COLO829 (cell line): ENCODE results near the gene EPB41L5.
"Not testable (repeated sequence)": the region's sequence is repeated elsewhere in the genome, so short reads cannot be mapped to it uniquely, and the experiment has no call there.

Experiments
- DNase-seq: peaks from one replicate; pipeline ENCODE4 v3.0.0; 2012; ENCODE audit warnings: low spot score

The EPB41L5 gene

GRCh38 chr2:120141300-120142069 is 128.6 kb downstream of the EPB41L5 start:
- no peak for DNase-seq

- no peak for DNase-seq
Measured at GRCh38 chr2:120142528-120143219, 129.8 kb downstream of the EPB41L5 start.

GRCh38 chr2:120148229-120148628 is 135.4 kb downstream of the EPB41L5 start:
- DNase-seq: no peak

- DNase-seq: no peak
Measured at GRCh38 chr2:120148669-120149068, 135.8 kb downstream of the EPB41L5 start.

GRCh38 chr2:120149406-120149805 is 136.5 kb downstream of the EPB41L5 start:
- DNase-seq: no peak

- DNase-seq: no peak
Measured at GRCh38 chr2:120150040-120150482, 137.2 kb downstream of the EPB41L5 start.

- DNase-seq: no peak
Measured at GRCh38 chr2:120155308-120155707, 142.4 kb downstream of the EPB41L5 start.

- DNase-seq: not testable (repeated sequence)
Measured at GRCh38 chr2:120158658-120159057, 145.8 kb downstream of the EPB41L5 start.

GRCh38 chr2:120161190-120161589 is 148.3 kb downstream of the EPB41L5 start:
- DNase-seq: no peak

- DNase-seq: no peak
Measured at GRCh38 chr2:120162716-120163115, 149.8 kb downstream of the EPB41L5 start.

GRCh38 chr2:120167272-120167671 is 154.4 kb downstream of the EPB41L5 start:
- no peak for DNase-seq

- DNase-seq: no peak
Measured at GRCh38 chr2:120169020-120169419, 156.1 kb downstream of the EPB41L5 start.

- DNase-seq: peak; percentile 69
Measured at GRCh38 chr2:120174963-120175581, 162.2 kb downstream of the EPB41L5 start.

GRCh38 chr2:120176526-120176925 is 163.6 kb downstream of the EPB41L5 start:
- DNase-seq: no peak

GRCh38 chr2:120177001-120177621 is 164.2 kb downstream of the EPB41L5 start:
- no peak for DNase-seq

GRCh38 chr2:120177973-120178372 is 165.1 kb downstream of the EPB41L5 start:
- no peak for DNase-seq

- no peak for DNase-seq
Measured at GRCh38 chr2:120179396-120179795, 166.5 kb downstream of the EPB41L5 start.

- DNase-seq: no peak
Measured at GRCh38 chr2:120180066-120180465, 167.2 kb downstream of the EPB41L5 start.

- no peak for DNase-seq
Measured at GRCh38 chr2:120182019-120182560, 169.2 kb downstream of the EPB41L5 start.

GRCh38 chr2:120189189-120189588 is 176.3 kb downstream of the EPB41L5 start:
- no peak for DNase-seq

GRCh38 chr2:120192280-120192679 is 179.4 kb downstream of the EPB41L5 start:
- DNase-seq: no peak

- DNase-seq: no peak
Measured at GRCh38 chr2:120195553-120195952, 182.7 kb downstream of the EPB41L5 start.
